Measurements from ENCODE around the gene ATP2B2. TPM values are rescaled to one million over a fixed set of nuclear protein-coding genes. Genes with fewer than 3 reads are reported as not detected.

ATP2B2 gene
- total RNA-seq, 2 experiments from 2014 or later = not detected

GRCh38 chr3:10343526-10343925 is 161.9 kb downstream of the ATP2B2 start:
- Mint-ChIP-seq H3K4me1 (no peaks in the 10 kb centered on the region), H3K4me3 (no peak overlapping the region)

GRCh38 chr3:10342781-10343180 is 162.6 kb downstream of the ATP2B2 start:
- Mint-ChIP-seq H3K4me1 (no peaks in the 10 kb centered on the region), H3K4me3 (no peak overlapping the region), H3K9me3 (no peaks in the 10 kb centered on the region), H3K27me3 (no peaks in the 10 kb centered on the region), H3K36me3 (ENCODE audit: low read depth) (no peaks in the 10 kb centered on the region), H3K27ac (no peak overlapping the region)
- CTCF ChIA-PET = interaction anchor here (3.1 kb wide), 1 partner anchor 395 kb away, joined by 18 read pairs; no protein-coding TSS in a partner anchor
- POLR2A ChIA-PET = no interaction called here
- DNase-seq = no peak

More at GRCh38 chr3:10343526-10343925, 161.9 kb downstream of the ATP2B2 start:
- POLR2A ChIA-PET = no interaction called here
- Mint-ChIP-seq H3K9me3 (no peaks in the 10 kb centered on the region), H3K36me3 (ENCODE audit: low read depth) (no peaks in the 10 kb centered on the region), H3K27ac (no peak overlapping the region), H3K27me3 (no peaks in the 10 kb centered on the region)
- CTCF ChIA-PET = interaction anchor here (1.2 to 3.1 kb wide), 5 partner anchors 9 to 395 kb away, joined by 3 to 18 read pairs (median 4); no protein-coding TSS in a partner anchor
- no peak for DNase-seq

- no peak overlapping the region for H3K27ac Mint-ChIP-seq
- H3K4me1 Mint-ChIP-seq = no peaks in the 10 kb centered on the region
- POLR2A ChIA-PET = no interaction called here
- no peaks in the 10 kb centered on the region for H3K27me3 Mint-ChIP-seq
- CTCF ChIA-PET = interaction anchor here (1.0 kb wide), 1 partner anchor 16 kb away, joined by 3 read pairs; no protein-coding TSS in a partner anchor
- H3K9me3 Mint-ChIP-seq = no peaks in the 10 kb centered on the region
- no peak for DNase-seq
- no peak overlapping the region for H3K4me3 Mint-ChIP-seq
- H3K36me3 Mint-ChIP-seq (ENCODE audit: low read depth) = no peaks in the 10 kb centered on the region
Observed at GRCh38 chr3:10341901-10342398, 163.4 kb downstream of the ATP2B2 start.

GRCh38 chr3:10340476-10340875 is 164.9 kb downstream of the ATP2B2 start:
- POLR2A ChIA-PET = no interaction called here
- H3K4me3 Mint-ChIP-seq = no peak overlapping the region
- H3K27ac Mint-ChIP-seq = no peak overlapping the region
- no peak for DNase-seq
- H3K36me3 Mint-ChIP-seq (ENCODE audit: low read depth) = no peaks in the 10 kb centered on the region
- CTCF ChIA-PET = interaction anchor here (1.2 kb wide), 1 partner anchor 398 kb away, joined by 3 read pairs; no protein-coding TSS in a partner anchor
- H3K4me1 Mint-ChIP-seq = no peaks in the 10 kb centered on the region
- no peaks in the 10 kb centered on the region for H3K27me3 Mint-ChIP-seq
- no peaks in the 10 kb centered on the region for H3K9me3 Mint-ChIP-seq

GRCh38 chr3:10340046-10340445 is 165.3 kb downstream of the ATP2B2 start:
- Mint-ChIP-seq H3K36me3 (ENCODE audit: low read depth) (no peaks in the 10 kb centered on the region), H3K27me3 (no peaks in the 10 kb centered on the region), H3K4me3 (no peak overlapping the region), H3K4me1 (peaks cover 1% of the 10 kb centered on the region), H3K27ac (no peak overlapping the region), H3K9me3 (no peaks in the 10 kb centered on the region)
- ChIA-PET POLR2A (interaction anchor here (0.6 kb wide), 1 partner anchor 74 kb away, joined by 3 read pairs; no protein-coding TSS in a partner anchor), CTCF (interaction anchor here (0.9 to 2.6 kb wide), 4 partner anchors 18 to 407 kb away, joined by 3 to 13 read pairs (median 3); partner anchors contain the start of gene SEC13)
- DNase-seq = no peak

GRCh38 chr3:10339376-10339955 is 165.9 kb downstream of the ATP2B2 start:
- H3K4me1 Mint-ChIP-seq = peaks cover 4% of the 10 kb centered on the region
- no peaks in the 10 kb centered on the region for H3K9me3 Mint-ChIP-seq
- DNase-seq = no peak
- ChIA-PET POLR2A (interaction anchor here (0.6 kb wide), 1 partner anchor 75 kb away, joined by 3 read pairs; no protein-coding TSS in a partner anchor), CTCF (interaction anchor here (0.6 to 2.6 kb wide), 5 partner anchors 18 to 409 kb away, joined by 3 to 13 read pairs (median 3); partner anchors contain the start of gene SEC13)
- H3K27me3 Mint-ChIP-seq = no peaks in the 10 kb centered on the region
- no peak overlapping the region for H3K4me3 Mint-ChIP-seq
- H3K27ac Mint-ChIP-seq = no peak overlapping the region
- no peaks in the 10 kb centered on the region for H3K36me3 Mint-ChIP-seq (ENCODE audit: low read depth)

GRCh38 chr3:10338591-10339353 is 166.6 kb downstream of the ATP2B2 start:
- Mint-ChIP-seq H3K4me1 (peaks cover 4% of the 10 kb centered on the region), H3K27me3 (no peaks in the 10 kb centered on the region), H3K4me3 (no peak overlapping the region), H3K9me3 (no peaks in the 10 kb centered on the region), H3K27ac (no peak overlapping the region), H3K36me3 (ENCODE audit: low read depth) (no peaks in the 10 kb centered on the region)
- no peak for DNase-seq
- CTCF ChIA-PET = interaction anchor here (1.4 to 2.6 kb wide), 2 partner anchors 17 to 406 kb away, joined by 3 to 13 read pairs; partner anchors contain the start of gene SEC13
- POLR2A ChIA-PET = no interaction called here

- H3K36me3 Mint-ChIP-seq (ENCODE audit: low read depth) = no peaks in the 10 kb centered on the region
- H3K9me3 Mint-ChIP-seq = no peaks in the 10 kb centered on the region
- no peak for DNase-seq
- CTCF ChIA-PET = interaction anchor here (2.6 kb wide), 1 partner anchor 17 kb away, joined by 13 read pairs; the partner anchor contains the start of gene SEC13
- no peak overlapping the region for H3K27ac Mint-ChIP-seq
- H3K4me3 Mint-ChIP-seq = no peak overlapping the region
- peaks cover 4% of the 10 kb centered on the region for H3K4me1 Mint-ChIP-seq
- H3K27me3 Mint-ChIP-seq = no peaks in the 10 kb centered on the region
- POLR2A ChIA-PET = no interaction called here
Observed at GRCh38 chr3:10338164-10338470, 167.3 kb downstream of the ATP2B2 start.

GRCh38 chr3:10337323-10338163 is 167.8 kb downstream of the ATP2B2 start:
- Mint-ChIP-seq H3K9me3 (no peaks in the 10 kb centered on the region), H3K4me3 (no peak overlapping the region), H3K27me3 (peaks cover 2% of the 10 kb centered on the region), H3K4me1 (peaks cover 4% of the 10 kb centered on the region), H3K36me3 (ENCODE audit: low read depth) (no peaks in the 10 kb centered on the region), H3K27ac (no peak overlapping the region)
- POLR2A ChIA-PET = no interaction called here
- DNase-seq = no peak
- CTCF ChIA-PET = interaction anchor here (2.6 kb wide), 1 partner anchor 16 kb away, joined by 13 read pairs; the partner anchor contains the start of gene SEC13

GRCh38 chr3:10336761-10337160 is 168.6 kb downstream of the ATP2B2 start:
- Mint-ChIP-seq H3K4me3 (no peak overlapping the region), H3K4me1 (peaks cover 4% of the 10 kb centered on the region), H3K27me3 (peaks cover 4% of the 10 kb centered on the region), H3K36me3 (ENCODE audit: low read depth) (no peaks in the 10 kb centered on the region), H3K9me3 (no peaks in the 10 kb centered on the region), H3K27ac (no peak overlapping the region)
- ChIA-PET CTCF (no interaction called here), POLR2A (no interaction called here)
- DNase-seq = no peak

- DNase-seq = no peak
- Mint-ChIP-seq H3K4me1 (peaks cover 4% of the 10 kb centered on the region), H3K27ac (no peak overlapping the region)
Observed at GRCh38 chr3:10335871-10336622, 169.3 kb downstream of the ATP2B2 start.

GRCh38 chr3:10335190-10335738 is 170.1 kb downstream of the ATP2B2 start:
- peaks cover 7% of the 10 kb centered on the region for H3K27me3 Mint-ChIP-seq
- H3K4me1 Mint-ChIP-seq = peaks cover 4% of the 10 kb centered on the region
- CTCF ChIA-PET = interaction anchor here (1.6 to 2.1 kb wide), 2 partner anchors 9 to 15 kb away, joined by 6 to 9 read pairs; partner anchors contain the start of gene SEC13
- H3K9me3 Mint-ChIP-seq = no peaks in the 10 kb centered on the region
- no peak overlapping the region for H3K27ac Mint-ChIP-seq
- no peak overlapping the region for H3K4me3 Mint-ChIP-seq
- H3K36me3 Mint-ChIP-seq (ENCODE audit: low read depth) = no peaks in the 10 kb centered on the region
- no peak for DNase-seq
- POLR2A ChIA-PET = no interaction called here

More at GRCh38 chr3:10335871-10336622, 169.3 kb downstream of the ATP2B2 start:
- Mint-ChIP-seq H3K9me3 (no peaks in the 10 kb centered on the region), H3K27me3 (peaks cover 6% of the 10 kb centered on the region), H3K4me3 (no peak overlapping the region), H3K36me3 (ENCODE audit: low read depth) (no peaks in the 10 kb centered on the region)
- CTCF ChIA-PET = interaction anchor here (1.6 kb wide), 1 partner anchor 15 kb away, joined by 9 read pairs; the partner anchor contains the start of gene SEC13
- POLR2A ChIA-PET = no interaction called here
